Transverse colon (tissue), 4 donors: ENCODE results near the gene AGAP1. TPM values are rescaled to one million over a fixed set of nuclear protein-coding genes. Genes with fewer than 3 reads are reported as not detected.

Experiments
- DNase-seq: peaks from one replicate; pipeline ENCODE4 v3.0.0-alpha.2; 2019
- H3K27ac ChIP-seq, 4 donors: fragments of 200-600 bp; sonication (generic); 2 replicates each; pipeline ENCODE4 v1.5.1; 2016 to 2018; ENCODE audit warnings: inconsistent platforms in 4 of 4
- H3K27me3 ChIP-seq: fragments of 200-600 bp; sonication (generic); 2 replicates; pipeline ENCODE4 v1.5.1; 2017; ENCODE audit warnings: inconsistent platforms
- H3K36me3 ChIP-seq, 4 donors: fragments of 200-600 bp; sonication (generic); 2 replicates each; pipeline ENCODE4 v1.5.1; 2017 to 2019; ENCODE audit warnings: inconsistent platforms in 4 of 4
- H3K4me1 ChIP-seq, 4 donors: fragments of 200-600 bp; sonication (generic); 2 replicates each; pipeline ENCODE4 v1.5.1; 2017 to 2020; ENCODE audit warnings: inconsistent platforms in 4 of 4
- H3K4me3 ChIP-seq, 4 donors: fragments of 200-600 bp; sonication (generic); 1 replicate in 1 of 4; 2 replicates in 3 of 4; pipeline versions ENCODE4 v1.5.1 to v1.6.1; 2017 to 2019; ENCODE audit warnings: inconsistent platforms in 4 of 4
- H3K9me3 ChIP-seq, 2 donors: fragments of 200-600 bp; sonication (generic); 2 replicates each; pipeline ENCODE4 v1.5.1; 2017 to 2019; ENCODE audit warnings: inconsistent platforms in 2 of 2
- CTCF ChIP-seq, 5 experiments: fragments of 200-600 bp in 3 of 5; fragments of 450-650 bp in 2 of 5; sonication (generic) in 3 of 5; IDR thresholded peaks; 1 replicate in 2 of 5; 2 replicates in 3 of 5; pipeline ENCODE4 v1.5.1; 2016 to 2017; ENCODE audit warnings: antibody characterized with exemption in 5 of 5, inconsistent platforms in 3 of 5, mild to moderate bottlenecking in 2 of 5, moderate library complexity in 1 of 5
- EP300 ChIP-seq: sonication (generic); formaldehyde crosslinking; IDR thresholded peaks from one replicate; pipeline ENCODE4 v1.6.1; 2017; ENCODE audit warnings: antibody characterized with exemption, low read depth
- POLR2A ChIP-seq: fragments of 450-650 bp; IDR thresholded peaks from one replicate; pipeline ENCODE4 v1.6.1; 2016; ENCODE audit warnings: antibody characterized with exemption, mild to moderate bottlenecking, moderate library complexity
- POLR2AphosphoS5 ChIP-seq, 3 donors: sonication (generic); formaldehyde crosslinking; IDR thresholded peaks; one replicate each; pipeline ENCODE4 v1.6.1; 2016; ENCODE audit warnings: antibody characterized with exemption in 3 of 3
- WGBS, 2 donors: methylation state at CpG; one replicate each; pipeline ENCODE4 v1.1.5; 2018; ENCODE audit warnings: low coverage in 1 of 2; 5-methylcytosine and 5-hydroxymethylcytosine counted together
- in situ Hi-C, 4 donors: fragments of 200-750 bp; cut with MboI; loops; one replicate each; pipeline versions ENCODE4 v1.15.0 to v1.15.1; 2017; ENCODE audit warnings: low sequenced_read_pairs in 3 of 4, low pct_ligation_motif_present in 1 of 4, low pct_unique_long_range_greater_than_20kb in 1 of 4
- intact Hi-C: fragments of 100-400 bp; cut with DNase I; formaldehyde crosslinking; loops from one replicate; pipeline ENCODE4 v1.15.1; 2023; ENCODE audit warnings: low total_unique reads
- total RNA-seq, 4 donors: library from RNA; depleted of rRNA; stranded (reverse); fragments of >200 nt; gene quantifications; one replicate each; pipeline ENCODE4 v1.1.0, GENCODE V29; 2016

Gene AGAP1
- total RNA-seq, 4 donors from 2014 or later, result 56.1 to 96.9 (median 71.2) TPM

- Histone ChIP-seq H3K4me1 (no peaks in the 10 kb centered on the region), H3K36me3 (no peaks in the 10 kb centered on the region), H3K27ac (no peak overlapping the region), H3K9me3 (no peaks in the 10 kb centered on the region), H3K27me3 (no peaks in the 10 kb centered on the region), H3K4me3 (no peak overlapping the region)
- 91 to 94% methylated on average over 14 to 26 of the region's 26 CpGs for WGBS, 2 donors
- intact Hi-C loops (no loop called here), in situ Hi-C loops (no loop called here)
- TF ChIP-seq CTCF (IDR thresholded peaks at IDR 0.05) (no peak), POLR2A (no peak), EP300 (no peak)
- DNase-seq, result no peak
These were observed 358.1 kb downstream of the AGAP1 start for GRCh38 chr2:235851828-235852525.

- in situ Hi-C loops (no loop called here), intact Hi-C loops (no loop called here)
- Histone ChIP-seq H3K27me3 (no peaks in the 10 kb centered on the region), H3K9me3 (no peaks in the 10 kb centered on the region), H3K4me1 (no peaks in the 10 kb centered on the region), H3K4me3 (no peak overlapping the region), H3K27ac (no peak overlapping the region), H3K36me3 (no peaks in the 10 kb centered on the region)
- no peak for TF ChIP-seq POLR2A
- TF ChIP-seq EP300, result no peak
- no peak for TF ChIP-seq CTCF (IDR thresholded peaks at IDR 0.05)
- no peak for TF ChIP-seq POLR2AphosphoS5 (IDR thresholded peaks at IDR 0.05)
- no peak for DNase-seq
- WGBS, 2 donors, result 74 to 100% methylated on average over 2 to 11 of the region's 11 CpGs
These were observed 358.7 kb downstream of the AGAP1 start for GRCh38 chr2:235852526-235852920.

GRCh38 chr2:235854276-235854675 lies 360.4 kb downstream of the AGAP1 start:
- H3K4me3 ChIP-seq, result no peak overlapping the region
- intact Hi-C loops, result no loop called here
- H3K27me3 ChIP-seq, result no peaks in the 10 kb centered on the region
- in situ Hi-C loops, result no loop called here
- DNase-seq, result no peak
- WGBS, 2 donors, result 80 to 89% methylated on average over 1 to 9 of the region's 9 CpGs
- no peaks in the 10 kb centered on the region for H3K36me3 ChIP-seq
- H3K27ac ChIP-seq, result no peak overlapping the region
- no peak for TF ChIP-seq CTCF (IDR thresholded peaks at IDR 0.05)
- no peak for TF ChIP-seq POLR2AphosphoS5 (IDR thresholded peaks at IDR 0.05)
- no peak for TF ChIP-seq POLR2A
- no peak for TF ChIP-seq EP300
- H3K4me1 ChIP-seq, result no peaks in the 10 kb centered on the region
- no peaks in the 10 kb centered on the region for H3K9me3 ChIP-seq

DNA sequence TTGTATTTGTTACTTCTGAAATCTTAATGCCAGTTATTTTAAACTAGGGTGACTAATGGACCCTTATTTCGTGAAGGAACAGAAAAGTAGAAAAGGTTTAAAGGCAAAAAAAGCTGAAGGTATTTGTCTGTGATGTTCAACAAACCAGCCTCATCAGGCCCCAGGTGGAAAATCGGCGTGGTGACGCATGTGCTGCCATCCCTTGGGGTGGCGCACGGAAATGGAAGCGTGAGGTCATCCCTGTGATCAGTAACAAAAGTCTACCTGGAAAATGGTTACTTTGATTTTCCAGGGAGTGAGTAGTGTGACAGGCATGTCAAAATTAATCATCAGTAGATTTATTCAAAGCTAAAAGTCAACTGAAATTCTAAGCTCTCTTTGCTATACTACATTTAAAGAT lies 361.2 kb downstream of the AGAP1 start:
- DNase-seq, result no peak
- Histone ChIP-seq H3K27ac (no peak overlapping the region), H3K9me3 (no peaks in the 10 kb centered on the region), H3K4me1 (no peaks in the 10 kb centered on the region), H3K27me3 (no peaks in the 10 kb centered on the region), H3K36me3 (no peaks in the 10 kb centered on the region), H3K4me3 (no peak overlapping the region)
- intact Hi-C loops, result no loop called here
- 93 to 100% methylated on average over 2 to 7 of the region's 7 CpGs for WGBS, 2 donors
- in situ Hi-C loops, result no loop called here
- TF ChIP-seq EP300 (no peak), POLR2A (no peak), POLR2AphosphoS5 (IDR thresholded peaks at IDR 0.05) (no peak), CTCF (IDR thresholded peaks at IDR 0.05) (no peak)
